Measurements from ENCODE around the gene THSD8.
A peak's percentile ranks its signal among the peaks of the same experiment; 100 is the strongest.

Gene THSD8

GRCh38 chr19:12793290-12794195, 8.3 kb upstream of the THSD8 start:
- TF ChIP-seq ZBTB7A (IDR thresholded peaks at IDR 0.05; ENCODE audit: low read depth) (peak; percentile 89), CEBPB (IDR thresholded peaks at IDR 0.05) (no peak), CREB1 (IDR thresholded peaks at IDR 0.05; ENCODE audit: low read depth) (peak; percentile 87), TAF1 (IDR thresholded peaks at IDR 0.05; ENCODE audit: low read depth) (peak; percentile 65; the same call in 1 of the 2 replicates), YY1 (IDR thresholded peaks at IDR 0.05; ENCODE audit: low read depth) (0 out of 2 replicates have a peak, but pooled peaks have one; percentile 20), EP300 (IDR thresholded peaks at IDR 0.05; ENCODE audit: borderline replicate concordance) (peak; percentile 44; the same call in 1 of the 2 replicates), MAX (IDR thresholded peaks at IDR 0.05) (peak; percentile 97), FOXM1 (IDR thresholded peaks at IDR 0.05; ENCODE audit: borderline replicate concordance, low read depth) (no peak), REST (IDR thresholded peaks at IDR 0.05; ENCODE audit: low read depth) (no peak; the same call in 1 of the 2 replicates), EGR1 (IDR thresholded peaks at IDR 0.05) (peak; percentile 58), USF1 (IDR thresholded peaks at IDR 0.05) (peak; percentile 78), NFIC (IDR thresholded peaks at IDR 0.05) (peak; percentile 41), TCF12 (IDR thresholded peaks at IDR 0.05; ENCODE audit: low read depth) (peak; percentile 70; the same call in 1 of the 2 replicates), TEAD4 (IDR thresholded peaks at IDR 0.05) (peak; percentile 71), RAD21 (IDR thresholded peaks at IDR 0.05; ENCODE audit: low read depth) (0 out of 2 replicates have a peak, but pooled peaks have one; percentile 7)

GRCh38 chr19:12794196-12794941, 7.5 kb upstream of the THSD8 start:
- no peak for TF ChIP-seq MAX (IDR thresholded peaks at IDR 0.05)
- TF ChIP-seq NFIC (IDR thresholded peaks at IDR 0.05), result no peak
- TF ChIP-seq ZBTB7A (IDR thresholded peaks at IDR 0.05; ENCODE audit: low read depth), result no peak
- TF ChIP-seq REST (IDR thresholded peaks at IDR 0.05; ENCODE audit: low read depth), result no peak
- TF ChIP-seq USF1 (IDR thresholded peaks at IDR 0.05), result no peak

- no peak for TF ChIP-seq TCF12 (IDR thresholded peaks at IDR 0.05; ENCODE audit: low read depth)
- no peak for TF ChIP-seq CEBPB (IDR thresholded peaks at IDR 0.05)
- no peak for TF ChIP-seq YY1 (IDR thresholded peaks at IDR 0.05; ENCODE audit: low read depth)
- no peak for TF ChIP-seq MAX (IDR thresholded peaks at IDR 0.05)
- TF ChIP-seq EGR1 (IDR thresholded peaks at IDR 0.05), result no peak
- TF ChIP-seq USF1 (IDR thresholded peaks at IDR 0.05), result no peak
- no peak for TF ChIP-seq CREB1 (IDR thresholded peaks at IDR 0.05; ENCODE audit: low read depth)
- TF ChIP-seq REST (IDR thresholded peaks at IDR 0.05; ENCODE audit: low read depth), result no peak
- no peak for TF ChIP-seq NFIC (IDR thresholded peaks at IDR 0.05)
- no peak for TF ChIP-seq FOXM1 (IDR thresholded peaks at IDR 0.05; ENCODE audit: borderline replicate concordance, low read depth)
- no peak for TF ChIP-seq EP300 (IDR thresholded peaks at IDR 0.05; ENCODE audit: borderline replicate concordance)
- TF ChIP-seq TEAD4 (IDR thresholded peaks at IDR 0.05), result no peak
- no peak for TF ChIP-seq RAD21 (IDR thresholded peaks at IDR 0.05; ENCODE audit: low read depth)
- no peak for TF ChIP-seq TAF1 (IDR thresholded peaks at IDR 0.05; ENCODE audit: low read depth)
Measured at GRCh38 chr19:12794971-12795381, 6.9 kb upstream of the THSD8 start.
